Keratinocyte (primary cell): Measurements from ENCODE around the gene RPN1. TPM values are rescaled to one million over a fixed set of nuclear protein-coding genes. Genes with fewer than 3 reads are reported as not detected.

ENCODE experiments used
- DNase-seq: peaks from one replicate; pipeline ENCODE4 v3.0.0-alpha.2; 2011; ENCODE audit warnings: low read depth, missing footprints, low spot score
- FAIRE-seq: peaks from 2 replicates; lab custom pipeline; 2011; peaks lifted over from hg19 to GRCh38; lab: Jason Lieb, UNC
- H2AFZ ChIP-seq: 2 replicates; pipeline ENCODE4 v1.6.0; 2012; ENCODE audit warnings: low read length, control low read depth, inconsistent platforms; ENCODE audit not compliant: control insufficient read depth
- H3K27ac ChIP-seq: 2 replicates; pipeline ENCODE4 v1.5.1; 2011; ENCODE audit warnings: low read length; ENCODE audit not compliant: control insufficient read depth, insufficient read depth
- H3K27me3 ChIP-seq: 3 replicates; pipeline ENCODE4 v1.6.0; 2011; ENCODE audit warnings: low read length; ENCODE audit not compliant: control insufficient read depth, insufficient read depth; ENCODE audit errors: extremely low read depth
- H3K36me3 ChIP-seq, 2 experiments: 2 replicates in 1 of 2; 3 replicates in 1 of 2; pipeline ENCODE4 v1.5.1; 2011; ENCODE audit warnings: low read length in 2 of 2, mild to moderate bottlenecking in 1 of 2; ENCODE audit not compliant: control insufficient read depth in 2 of 2, insufficient read depth in 2 of 2; ENCODE audit errors: extremely low read depth in 1 of 2
- H3K4me1 ChIP-seq: 3 replicates; pipeline ENCODE4 v1.5.1; 2011; ENCODE audit warnings: low read length; ENCODE audit not compliant: control insufficient read depth, insufficient read depth; ENCODE audit errors: extremely low read depth
- H3K4me2 ChIP-seq: 3 replicates; pipeline ENCODE4 v1.6.0; 2011; ENCODE audit warnings: low read depth, low read length; ENCODE audit not compliant: control insufficient read depth, insufficient read depth; ENCODE audit errors: extremely low read depth
- H3K4me3 ChIP-seq, 3 experiments: fragments of 200-600 bp in 1 of 3; sonication (generic) in 1 of 3; 2 replicates in 2 of 3; 3 replicates in 1 of 3; pipeline ENCODE4 v1.5.1; 2011 to 2016; ENCODE audit warnings: low read length in 3 of 3, mild to moderate bottlenecking in 3 of 3, control low read depth in 2 of 3, inconsistent platforms in 1 of 3, low read depth in 1 of 3, mixed read lengths in 1 of 3, mixed run types in 1 of 3, moderate library complexity in 1 of 3; ENCODE audit not compliant: control insufficient read depth in 2 of 3, insufficient read depth in 2 of 3; ENCODE audit errors: extremely low read depth in 1 of 3
- H3K79me2 ChIP-seq: 2 replicates; pipeline ENCODE4 v1.6.0; 2012; ENCODE audit warnings: low read length; ENCODE audit not compliant: control insufficient read depth, insufficient read depth
- H3K9ac ChIP-seq: 3 replicates; pipeline ENCODE4 v1.6.0; 2011; ENCODE audit warnings: low read length; ENCODE audit not compliant: control insufficient read depth, insufficient read depth; ENCODE audit errors: extremely low read depth
- H3K9me1 ChIP-seq: 3 replicates; pipeline ENCODE4 v1.6.0; 2011; ENCODE audit warnings: low read length; ENCODE audit not compliant: control insufficient read depth, insufficient read depth; ENCODE audit errors: extremely low read depth
- H3K9me3 ChIP-seq: 2 replicates; pipeline ENCODE4 v1.5.1; 2012; ENCODE audit warnings: low read depth, low read length; ENCODE audit not compliant: control insufficient read depth
- H4K20me1 ChIP-seq: 3 replicates; pipeline ENCODE4 v1.6.0; 2011; ENCODE audit warnings: low read length; ENCODE audit not compliant: control insufficient read depth, insufficient read depth; ENCODE audit errors: extremely low read depth
- EZH2 ChIP-seq: IDR thresholded peaks from one replicate; pipeline ENCODE4 v1.6.1; 2012; ENCODE audit warnings: inconsistent platforms, mild to moderate bottlenecking, low read length, moderate library complexity
- dilution Hi-C: fragments of 300-500 bp; cut with MboI; formaldehyde crosslinking; loops from one replicate; pipeline ENCODE4 v1.7.0; 2020; ENCODE audit warnings: low sequenced_read_pairs; ENCODE audit not compliant: extremely low pct_ligation_motif_present
- polyA plus RNA-seq, 5 experiments: library from polyadenylated mRNA; depleted of rRNA in 3 of 5; stranded (reverse) in 3 of 5; stranded (forward) in 1 of 5; unstranded in 1 of 5; fragments of >200 nt; gene quantifications; 1 replicate in 1 of 5; 2 replicates in 3 of 5; 3 replicates in 1 of 5; pipeline versions ENCODE4 v1.2.1 to v1.2.3, GENCODE V29; 2011 to 2012; ENCODE audit warnings: missing spikeins in 2 of 5, low read depth in 1 of 5, low replicate concordance in 1 of 5
- TF ChIP-seq, protein P1 (sequence below), 3 experiments: IDR thresholded peaks in 1 of 3; conservative IDR thresholded peaks in 1 of 3; optimal IDR thresholded peaks in 1 of 3; 2 replicates in 2 of 3; 3 replicates in 1 of 3; pipeline versions ENCODE3 to v1.5.1; 2011; ENCODE audit warnings: low read length in 3 of 3, mild to moderate bottlenecking in 3 of 3, moderate library complexity in 2 of 3, control low read depth in 1 of 3, inconsistent platforms in 1 of 3; ENCODE audit not compliant: insufficient read depth in 2 of 3; ENCODE audit errors: extremely low read depth in 1 of 3

Gene RPN1
- polyA plus RNA-seq, 1 donor (not counting 4 experiments of a cell fraction or from before 2014, with no cell fraction given) = 350 TPM

DNA sequence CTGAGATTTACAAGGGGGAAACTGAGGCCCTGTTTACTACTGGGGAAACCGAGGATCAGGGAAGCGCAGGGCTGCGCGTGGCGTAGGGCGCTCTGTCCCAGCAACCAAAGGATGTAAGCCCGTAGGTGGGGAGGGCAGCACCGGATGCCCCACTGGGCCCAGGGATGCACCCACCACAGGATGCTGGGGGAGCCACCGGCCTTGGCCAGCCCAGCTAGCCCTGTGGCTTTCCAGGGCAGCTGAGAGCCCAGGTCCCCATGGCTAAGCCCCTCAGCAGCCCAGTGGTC, 33.4 kb downstream of the RPN1 start:
- Histone ChIP-seq H3K36me3 (peaks cover 20 to 36% of the 10 kb centered on the region in 2 experiments), H3K79me2 (peaks cover 30% of the 10 kb centered on the region), H3K27ac (no peak overlapping the region), H3K4me2 (peak overlapping the region; percentile 78), H3K27me3 (no peaks in the 10 kb centered on the region), H3K9me3 (no peaks in the 10 kb centered on the region), H3K4me1 (peaks cover 30% of the 10 kb centered on the region), H3K4me3 (peak overlapping the region in 1 of 3 experiments; percentile 34), H3K9me1 (no peaks in the 10 kb centered on the region), H4K20me1 (no peaks in the 10 kb centered on the region), H2AFZ (peak overlapping the region; percentile 38), H3K9ac (peak overlapping the region; percentile 66)
- FAIRE-seq (no peak), DNase-seq (no peak)
- TF ChIP-seq, protein P1, sequence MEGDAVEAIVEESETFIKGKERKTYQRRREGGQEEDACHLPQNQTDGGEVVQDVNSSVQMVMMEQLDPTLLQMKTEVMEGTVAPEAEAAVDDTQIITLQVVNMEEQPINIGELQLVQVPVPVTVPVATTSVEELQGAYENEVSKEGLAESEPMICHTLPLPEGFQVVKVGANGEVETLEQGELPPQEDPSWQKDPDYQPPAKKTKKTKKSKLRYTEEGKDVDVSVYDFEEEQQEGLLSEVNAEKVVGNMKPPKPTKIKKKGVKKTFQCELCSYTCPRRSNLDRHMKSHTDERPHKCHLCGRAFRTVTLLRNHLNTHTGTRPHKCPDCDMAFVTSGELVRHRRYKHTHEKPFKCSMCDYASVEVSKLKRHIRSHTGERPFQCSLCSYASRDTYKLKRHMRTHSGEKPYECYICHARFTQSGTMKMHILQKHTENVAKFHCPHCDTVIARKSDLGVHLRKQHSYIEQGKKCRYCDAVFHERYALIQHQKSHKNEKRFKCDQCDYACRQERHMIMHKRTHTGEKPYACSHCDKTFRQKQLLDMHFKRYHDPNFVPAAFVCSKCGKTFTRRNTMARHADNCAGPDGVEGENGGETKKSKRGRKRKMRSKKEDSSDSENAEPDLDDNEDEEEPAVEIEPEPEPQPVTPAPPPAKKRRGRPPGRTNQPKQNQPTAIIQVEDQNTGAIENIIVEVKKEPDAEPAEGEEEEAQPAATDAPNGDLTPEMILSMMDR (optimal IDR thresholded peaks at IDR 0.05 in 1 of 3, IDR thresholded peaks at IDR 0.05 in 1 of 3, conservative IDR thresholded peaks at IDR 0.05 in 1 of 3; ENCODE audit: extremely low read depth in 1 of 3, insufficient read depth in 2 of 3, low read length in 3 of 3) = no peak
- no peak for TF ChIP-seq EZH2
- dilution Hi-C loops = no loop called here

DNA sequence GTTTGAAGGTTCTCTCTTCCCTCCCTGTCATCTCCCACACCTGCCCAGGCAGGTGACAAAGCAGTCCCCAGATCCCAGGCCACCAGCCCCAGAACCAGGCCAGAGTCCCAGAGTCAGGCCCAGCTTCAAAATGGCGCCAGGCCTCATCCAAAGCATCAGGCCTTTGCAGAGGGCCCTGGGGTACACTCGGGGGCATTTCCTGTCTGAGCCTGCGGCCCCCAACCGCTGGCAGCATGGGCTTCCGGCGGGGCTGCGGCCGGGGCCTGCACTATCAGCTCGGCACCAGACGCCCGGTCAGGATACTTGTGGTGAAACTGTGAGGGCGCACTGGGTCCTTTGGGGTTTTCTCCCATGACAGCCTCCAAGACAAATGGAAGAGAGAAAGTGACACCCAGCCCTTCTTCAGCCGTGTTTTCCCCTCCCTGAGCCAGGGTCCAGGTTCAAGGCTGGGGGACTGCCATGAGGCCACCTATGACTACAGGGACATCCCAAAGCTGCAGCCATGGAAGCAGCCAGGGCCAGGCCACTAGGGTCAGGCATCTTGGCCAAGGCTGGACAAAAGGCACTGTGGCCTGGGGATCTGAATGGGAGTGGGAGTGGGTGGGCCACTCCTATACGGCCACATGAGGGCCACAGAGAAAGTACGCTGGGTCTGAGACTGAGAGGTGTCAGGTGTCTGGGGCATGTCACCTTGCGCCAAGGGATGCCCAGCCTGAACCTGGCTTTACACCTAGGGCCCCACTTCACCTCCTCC, 33.9 kb downstream of the RPN1 start:
- Histone ChIP-seq H3K4me2 (peak overlapping the region; percentile 78), H4K20me1 (no peaks in the 10 kb centered on the region), H3K4me1 (peaks cover 30% of the 10 kb centered on the region), H3K4me3 (peak overlapping the region in 1 of 3 experiments; percentile 34), H3K9me1 (no peaks in the 10 kb centered on the region), H3K9ac (peak overlapping the region; percentile 66), H2AFZ (no peak overlapping the region), H3K79me2 (peaks cover 25% of the 10 kb centered on the region), H3K27ac (no peak overlapping the region), H3K27me3 (no peaks in the 10 kb centered on the region), H3K9me3 (no peaks in the 10 kb centered on the region), H3K36me3 (peaks cover 14 to 30% of the 10 kb centered on the region in 2 experiments)
- dilution Hi-C loops = no loop called here
- FAIRE-seq (no peak), DNase-seq (no peak)
- TF ChIP-seq, protein P1 (optimal IDR thresholded peaks at IDR 0.05 in 1 of 3, IDR thresholded peaks at IDR 0.05 in 1 of 3, conservative IDR thresholded peaks at IDR 0.05 in 1 of 3; ENCODE audit: extremely low read depth in 1 of 3, insufficient read depth in 2 of 3, low read length in 3 of 3) = no peak
- no peak for TF ChIP-seq EZH2
